ENCODE measurements around the gene ANKRD16.
"Not testable (repeated sequence)": the region's sequence is repeated elsewhere in the genome, so short reads cannot be mapped to it uniquely, and the experiment has no call there.

Gene ANKRD16

DNA sequence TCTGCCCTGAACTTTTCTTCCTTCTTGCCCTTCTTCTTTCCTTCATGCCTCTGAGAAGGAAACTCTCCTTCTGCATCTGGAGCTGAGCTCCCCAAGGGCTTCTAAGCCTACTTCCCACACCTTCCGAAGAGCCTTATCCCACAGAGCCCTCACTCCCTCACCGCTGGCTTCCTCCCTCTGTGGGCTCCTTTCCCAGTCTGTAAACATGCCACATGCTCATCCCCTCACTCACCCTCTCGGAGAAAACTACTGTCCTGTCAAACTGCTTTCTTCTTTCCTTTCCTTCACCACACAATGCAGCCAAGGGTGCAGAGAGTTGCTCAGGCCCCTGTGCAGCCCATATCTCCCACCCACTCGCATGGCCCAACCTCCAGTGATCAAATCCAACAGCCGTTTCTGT is 18.1 kb downstream of the ANKRD16 start:
- DNase-seq, result no peak

GRCh38 chr10:5869156-5869555 is 20.5 kb downstream of the ANKRD16 start:
- no peak for DNase-seq

DNA sequence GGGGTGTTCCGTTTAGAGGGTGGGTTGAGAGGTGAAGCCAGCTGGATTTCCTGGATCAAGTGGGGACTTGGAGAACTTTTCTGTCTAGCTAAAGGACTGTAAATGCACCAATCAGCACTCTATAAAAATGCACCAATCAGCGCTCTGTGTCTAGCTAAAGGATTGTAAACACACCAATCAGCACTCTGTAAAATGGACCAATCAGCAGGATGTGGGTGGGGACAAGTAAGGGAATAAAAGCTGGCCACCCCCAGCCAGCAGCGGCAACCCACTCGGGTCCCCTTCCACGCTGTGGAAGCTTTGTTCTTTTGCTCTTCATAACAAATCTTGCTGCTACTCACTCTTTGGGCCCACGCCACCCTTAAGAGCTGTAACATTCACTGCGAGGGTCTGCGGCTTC is 21.3 kb downstream of the ANKRD16 start:
- not testable (repeated sequence) for DNase-seq

- not testable (repeated sequence) for DNase-seq
Measured at GRCh38 chr10:5867091-5867615, 22.5 kb downstream of the ANKRD16 start.

DNA sequence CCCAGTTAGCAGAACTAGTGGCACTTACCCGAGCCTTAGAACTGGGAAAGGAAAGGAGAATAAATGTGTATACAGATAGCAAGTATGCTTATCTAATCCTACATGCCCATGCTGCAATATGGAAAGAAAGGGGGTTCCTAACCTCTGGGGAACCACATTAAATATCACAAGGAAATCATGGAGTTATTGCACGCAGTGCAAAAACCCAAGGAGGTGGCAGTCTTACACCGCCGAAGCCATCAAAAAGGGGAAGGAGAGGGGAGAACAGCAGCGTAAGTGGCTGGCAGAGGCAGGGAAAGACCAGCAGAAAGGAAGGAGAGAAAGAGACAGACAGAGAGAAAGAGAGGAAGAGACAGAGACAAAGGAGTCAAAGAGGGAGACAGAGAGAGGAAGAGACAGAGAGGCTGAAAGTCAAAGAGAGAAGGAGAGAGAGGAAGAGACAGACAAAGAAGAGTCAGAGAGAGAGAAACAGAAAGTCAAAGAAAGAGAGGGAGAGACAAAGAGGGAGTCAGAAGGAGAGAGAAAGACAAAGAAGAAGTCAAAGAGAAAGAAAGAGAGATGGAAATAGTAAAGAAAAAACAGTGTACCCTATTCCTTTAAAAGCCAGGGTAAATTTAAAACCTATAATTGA is 23.1 kb downstream of the ANKRD16 start:
- DNase-seq, result not testable (repeated sequence)

DNA sequence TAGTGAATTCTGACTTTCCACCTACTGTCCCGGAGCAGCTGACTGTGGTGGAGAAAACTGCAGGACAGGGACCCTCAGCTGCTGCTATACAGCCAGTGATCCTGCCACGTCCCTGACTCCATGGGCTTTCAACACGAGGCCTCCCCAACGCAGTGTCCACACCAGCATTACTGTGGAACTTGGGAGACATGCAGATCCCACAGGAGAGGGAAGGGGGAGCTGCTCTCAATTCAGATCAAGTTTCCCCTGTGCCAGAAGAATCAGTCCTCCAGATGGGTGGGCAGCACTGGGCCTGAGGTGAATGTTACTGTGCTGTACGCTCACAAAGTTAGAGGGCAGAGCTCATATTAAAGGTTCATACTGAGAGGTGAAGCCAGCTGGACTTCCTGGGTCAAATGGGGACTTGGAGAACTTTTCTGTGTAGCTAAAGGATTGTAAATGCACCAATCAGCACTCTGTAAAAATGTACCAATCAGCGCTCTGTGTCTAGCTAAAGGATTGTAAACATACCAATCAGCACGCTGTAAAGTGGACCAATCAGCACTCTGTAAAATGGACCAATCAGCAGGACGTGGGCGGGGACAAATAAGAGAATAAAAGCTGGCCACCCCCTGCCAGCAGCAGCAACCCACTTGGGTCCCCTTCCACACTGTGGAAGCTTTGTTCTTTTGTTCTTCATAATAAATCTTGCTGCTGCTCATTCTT is 26.6 kb downstream of the ANKRD16 start:
- not testable (repeated sequence) for DNase-seq

DNA sequence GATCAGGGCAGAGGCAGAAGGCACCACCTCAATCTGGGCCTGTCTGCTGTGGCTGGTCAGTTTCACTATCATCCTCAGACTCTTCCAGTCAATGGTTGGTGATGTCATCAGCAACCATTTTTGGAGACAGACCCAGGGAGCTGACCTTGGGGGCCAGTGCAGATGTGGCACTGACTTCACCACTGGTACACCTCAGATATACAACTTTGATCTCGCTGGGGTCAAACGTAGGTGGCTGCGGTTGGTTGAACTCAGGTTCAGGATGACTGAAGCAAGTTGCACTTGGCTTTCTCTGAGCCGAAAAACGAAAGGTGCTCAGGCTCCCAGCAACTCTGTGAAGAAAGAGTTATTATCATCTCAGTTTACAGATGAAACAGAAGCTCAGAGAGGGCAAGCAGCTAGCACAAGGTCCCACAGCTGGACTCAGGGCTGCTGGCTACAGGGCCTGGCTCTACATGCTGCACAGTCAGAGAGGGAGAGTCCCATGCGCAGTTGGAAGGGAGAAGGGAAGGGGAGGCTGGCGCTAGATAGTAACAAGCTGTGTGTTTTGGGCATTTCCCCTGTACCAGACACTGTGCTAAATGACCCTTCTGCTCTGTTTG is 27.2 kb downstream of the ANKRD16 start:
- DNase-seq, result no peak

- DNase-seq, result no peak
Measured at GRCh38 chr10:5860066-5860465, 29.6 kb downstream of the ANKRD16 start.

- DNase-seq, result no peak
Measured at GRCh38 chr10:5858811-5859210, 30.9 kb downstream of the ANKRD16 start.

DNA sequence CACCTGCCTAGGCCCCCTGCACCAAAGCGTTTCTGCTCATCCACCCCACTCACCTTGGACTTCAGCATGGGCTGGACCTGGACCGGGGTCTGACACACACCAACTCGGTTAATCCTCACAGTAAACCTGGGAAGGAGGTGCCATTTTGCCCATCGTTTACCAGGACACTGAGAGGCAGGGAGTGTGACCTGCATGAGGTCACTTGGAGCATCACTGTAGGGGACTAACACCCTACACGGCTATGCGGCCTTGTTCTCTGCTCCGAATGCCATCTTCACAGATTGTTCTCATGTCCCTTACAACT is 33.0 kb downstream of the ANKRD16 start:
- DNase-seq, result no peak

DNA sequence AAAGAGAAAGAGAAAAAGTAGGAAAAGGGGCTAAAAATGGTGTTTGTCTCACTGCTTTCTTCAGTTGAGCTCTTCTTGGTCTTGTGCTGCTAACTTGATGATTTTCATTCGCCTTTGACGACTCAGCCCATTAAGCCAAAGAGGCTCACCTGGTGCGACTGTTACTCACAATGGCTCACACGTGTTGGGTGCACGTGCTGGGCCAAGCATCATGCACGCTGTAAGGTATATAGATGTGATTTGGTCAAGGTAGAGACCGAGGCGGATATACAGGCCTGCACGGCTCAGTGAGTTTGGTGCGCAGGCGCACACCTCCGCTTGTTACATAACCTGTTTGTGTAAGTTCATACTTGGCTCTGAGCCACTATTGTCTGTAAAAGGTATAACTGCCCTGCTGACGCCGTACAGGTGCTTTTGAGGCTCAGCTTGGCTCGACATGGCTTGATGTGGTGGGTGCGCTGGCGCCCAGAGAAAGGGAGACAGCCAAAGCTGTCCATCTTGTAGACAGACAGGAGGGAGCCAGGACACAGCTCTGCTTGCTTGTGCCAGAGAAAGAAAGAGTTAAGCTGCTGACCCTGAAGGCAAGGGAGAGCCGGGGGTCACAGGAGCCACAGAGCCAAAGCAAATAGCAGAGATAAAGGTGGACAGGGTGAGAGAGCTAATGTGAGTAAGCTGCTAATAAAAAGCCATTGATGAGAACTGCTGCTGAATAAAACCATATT is 33.6 kb downstream of the ANKRD16 start:
- no peak for DNase-seq

GRCh38 chr10:5854131-5854475 is 35.6 kb downstream of the ANKRD16 start:
- no peak for DNase-seq

GRCh38 chr10:5846667-5847066 is 43.0 kb downstream of the ANKRD16 start:
- DNase-seq, result not testable (repeated sequence)

GRCh38 chr10:5844345-5845055 is 45.2 kb downstream of the ANKRD16 start:
- no peak for DNase-seq

DNA sequence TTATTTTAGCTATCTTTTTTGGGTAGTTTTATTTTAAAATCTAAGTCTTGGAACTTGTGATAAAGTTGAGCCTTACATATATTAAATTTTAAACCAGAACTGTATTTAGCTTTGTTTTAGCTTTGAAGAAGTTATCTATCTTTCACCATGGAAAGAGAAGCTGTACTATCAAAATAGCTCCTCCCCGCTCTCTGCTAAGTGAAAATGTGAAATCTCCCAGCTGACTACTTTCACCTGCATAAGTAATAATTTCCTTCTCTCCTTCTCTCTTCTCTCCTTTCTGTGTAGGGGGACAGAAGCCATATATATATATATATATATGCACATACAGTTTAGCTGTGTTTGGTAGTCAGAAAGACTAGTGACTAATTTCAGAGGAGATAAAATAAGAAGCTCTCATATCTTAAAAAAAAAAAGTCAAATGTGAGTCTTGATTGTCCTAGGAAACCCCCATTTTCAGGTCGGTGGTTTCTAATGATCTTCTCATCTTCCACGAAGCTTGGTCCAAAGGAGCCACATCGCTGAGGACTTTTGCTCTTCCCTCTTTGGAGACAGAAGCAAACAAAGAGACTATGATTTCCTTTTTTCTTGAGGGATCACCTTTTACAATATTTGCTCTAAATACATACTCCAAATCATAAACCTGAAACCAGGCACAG is 45.9 kb downstream of the ANKRD16 start:
- DNase-seq, result no peak

DNA sequence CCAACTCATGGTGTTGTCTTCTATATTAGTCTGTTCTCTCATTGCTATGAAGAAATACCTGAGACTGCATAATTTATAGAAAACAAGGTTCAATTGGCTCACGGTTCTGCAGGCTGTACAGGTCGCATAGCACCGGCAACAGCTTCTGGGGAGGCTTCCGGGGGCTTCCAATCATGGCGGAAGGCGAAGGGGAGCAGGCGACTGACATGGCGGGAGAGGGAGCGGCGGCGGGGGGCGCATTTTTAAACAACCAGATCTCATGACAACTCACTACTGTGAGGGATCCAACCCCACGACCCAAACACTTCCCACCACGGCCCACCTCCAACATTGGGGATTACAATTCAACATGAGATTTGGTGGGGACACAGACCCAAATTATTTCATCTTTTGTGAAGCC is 47.7 kb downstream of the ANKRD16 start:
- no peak for DNase-seq

- DNase-seq, result no peak
Measured at GRCh38 chr10:5840314-5841307, 49.1 kb downstream of the ANKRD16 start.

DNA sequence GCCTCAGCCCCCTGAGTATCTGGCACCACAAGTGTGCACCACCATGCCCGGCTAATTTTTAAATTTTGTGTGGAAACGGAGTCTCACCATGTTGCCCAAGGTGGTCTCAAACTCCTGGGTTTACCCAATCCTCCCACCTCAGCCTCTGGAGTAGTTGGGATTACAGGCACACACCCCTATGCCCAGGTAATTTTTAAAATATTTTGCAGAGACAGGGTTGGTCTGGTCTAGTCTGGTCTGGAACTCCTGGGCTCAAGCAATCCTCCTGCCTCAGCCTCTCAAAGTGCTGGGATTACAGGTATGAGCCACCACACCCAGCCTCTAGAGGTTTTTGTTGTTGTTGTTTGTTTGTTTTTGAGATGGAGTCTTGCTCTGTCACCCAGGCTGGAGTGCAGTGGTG is 53.5 kb downstream of the ANKRD16 start:
- not testable (repeated sequence) for DNase-seq

DNA sequence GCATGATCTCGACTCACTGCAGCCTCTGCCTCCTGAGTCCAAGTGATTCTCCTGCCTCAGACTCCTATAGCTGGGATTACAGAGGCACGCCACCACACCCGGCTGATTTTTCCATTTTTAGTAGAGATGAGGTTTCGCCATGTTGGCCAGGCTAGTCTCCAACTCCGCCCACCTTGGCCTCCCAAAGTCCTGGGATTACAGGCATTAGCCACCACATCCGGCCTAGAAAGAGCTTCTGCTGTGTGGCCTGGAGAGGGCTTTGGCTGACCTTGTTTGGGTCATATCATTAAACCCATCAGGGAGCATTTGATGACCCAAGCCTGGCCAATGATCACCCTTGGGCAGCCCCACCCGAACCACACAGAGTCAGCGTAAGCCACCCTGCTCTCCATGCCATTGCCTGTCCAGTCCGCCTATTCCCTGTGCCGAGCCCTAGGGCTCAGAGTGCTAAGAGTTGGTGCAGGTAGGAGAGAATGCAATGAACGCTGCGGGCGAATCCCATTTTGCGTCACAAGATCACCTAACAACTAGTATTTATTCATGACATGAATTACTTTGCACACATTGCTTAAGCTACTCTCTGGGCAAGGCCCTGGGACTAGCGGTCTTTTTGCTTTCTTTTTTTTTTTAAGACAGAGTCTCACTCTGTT is 54.1 kb downstream of the ANKRD16 start:
- no peak for DNase-seq

DNA sequence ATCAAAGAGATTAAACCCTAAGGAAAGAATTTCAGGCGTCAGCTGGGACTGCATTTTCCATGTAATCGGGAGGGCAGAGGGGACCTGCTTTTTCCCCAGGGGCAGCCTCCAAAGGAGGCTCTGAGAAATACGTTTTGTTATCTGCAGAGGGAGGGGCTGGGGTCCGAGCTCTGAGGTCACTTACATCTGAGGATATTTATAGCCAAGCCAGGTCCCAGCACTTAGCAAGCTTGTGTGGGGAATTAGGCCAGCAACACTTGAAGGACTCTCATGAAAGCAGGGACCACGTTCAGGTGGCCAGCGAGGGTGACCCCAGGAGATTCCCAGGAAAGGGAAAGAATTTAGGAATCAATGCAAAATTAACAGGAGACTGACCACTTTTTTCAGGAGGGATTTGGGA is 55.9 kb downstream of the ANKRD16 start:
- no peak for DNase-seq

- DNase-seq, result no peak
Measured at GRCh38 chr10:5832946-5833345, 56.7 kb downstream of the ANKRD16 start.
